Cardiac atrium fibroblast (primary cell): ENCODE data around the gene CLDN4. TPM values are rescaled to one million over a fixed set of nuclear protein-coding genes. Genes with fewer than 3 reads are reported as not detected.

Experiments used
- total RNA-seq: library from RNA; depleted of rRNA; stranded (reverse); fragments of >200 nt; gene quantifications from 2 replicates; pipeline ENCODE4 v1.2.3, GENCODE V29; 2015

Gene CLDN4
- total RNA-seq, result under 0.01 TPM in 1 of 2 replicates, not detected in the other

GRCh38 chr7:73830681-73831583 lies at the start of gene CLDN4:
TSS of gene CLDN4 (plus strand) at chr7:73830996. CDS start at chr7:73831202, 206 bp downstream.

GRCh38 chr7:73842067-73842976 lies 11.5 kb downstream of the CLDN4 start, which contains the start of gene METTL27:
TSS of gene METTL27 (minus strand) at chr7:73842516. CDS start at chr7:73842140, 376 bp downstream.

GRCh38 chr7:73860859-73861258 lies 30.1 kb downstream of the CLDN4 start, which contains the start of gene TMEM270:
TSS of gene TMEM270 (plus strand) at chr7:73861159. CDS start at chr7:73861195, 36 bp downstream.

Other genes starting within 250 kb of the CLDN4 start
- 1.5 TPM in 1 of 2 replicates, not detected in the other for gene MLXIPL, start 206.5 kb upstream of the CLDN4 start, total RNA-seq
- gene VPS37D, start 163.2 kb upstream of the CLDN4 start, total RNA-seq, result 2.8 and 3.6 TPM in 2 replicates
- gene DNAJC30, start 147.5 kb upstream of the CLDN4 start, total RNA-seq, result 4.1 and 4.7 TPM in 2 replicates
- gene BUD23, start 147.4 kb upstream of the CLDN4 start, total RNA-seq, result 65.6 and 67.5 TPM in 2 replicates
- gene STX1A, start 111.3 kb upstream of the CLDN4 start, total RNA-seq, result 11.2 and 14.8 TPM in 2 replicates
- 8.9 and 9.4 TPM in 2 replicates for gene ABHD11, start 92.2 kb upstream of the CLDN4 start, total RNA-seq
- not detected in 2 replicates for gene CLDN3, start 60.7 kb upstream of the CLDN4 start, total RNA-seq
- gene METTL27, start 11.5 kb downstream of the CLDN4 start, total RNA-seq, result 2.1 and 4.5 TPM in 2 replicates
- gene TMEM270, start 30.2 kb downstream of the CLDN4 start, total RNA-seq, result not detected in 2 replicates
- 22.7 and 36.3 TPM in 2 replicates for gene ELN, start 197.2 kb downstream of the CLDN4 start, total RNA-seq